Smooth muscle cell (in vitro differentiated cells): ENCODE data around the gene OSGIN1. TPM values are rescaled to one million over a fixed set of nuclear protein-coding genes. Genes with fewer than 3 reads are reported as not detected.

ENCODE experiments used
- DNase-seq: peaks from one replicate; lab custom pipeline; 2025; ENCODE audit not compliant: unreplicated experiment; lab: John Stamatoyannopoulos, UW
- H2AFZ ChIP-seq: fragments of 200-600 bp; sonication (generic); 2 replicates; pipeline ENCODE4 v1.6.0; 2016; ENCODE audit warnings: antibody characterized with exemption, low read depth, mild to moderate bottlenecking
- H3F3A ChIP-seq: fragments of 200-600 bp; sonication (generic); 2 replicates; pipeline ENCODE4 v1.6.0; 2017; ENCODE audit warnings: antibody characterized with exemption, low read depth
- H3K27ac ChIP-seq: fragments of 200-600 bp; sonication (generic); 2 replicates; pipeline ENCODE4 v1.5.1; 2016; ENCODE audit warnings: low read depth, mild to moderate bottlenecking
- H3K27me3 ChIP-seq: fragments of 200-600 bp; sonication (generic); 2 replicates; pipeline ENCODE4 v1.6.1; 2016; ENCODE audit warnings: low read depth, mild to moderate bottlenecking
- H3K36me3 ChIP-seq: fragments of 200-600 bp; sonication (generic); 2 replicates; pipeline ENCODE4 v1.5.1; 2016; ENCODE audit warnings: low read depth
- H3K4me1 ChIP-seq: fragments of 200-600 bp; sonication (generic); 2 replicates; pipeline ENCODE4 v1.5.1; 2016; ENCODE audit warnings: low read depth
- H3K4me2 ChIP-seq: fragments of 200-600 bp; sonication (generic); 2 replicates; pipeline ENCODE4 v1.6.0; 2016; ENCODE audit warnings: mild to moderate bottlenecking
- H3K4me3 ChIP-seq: fragments of 200-600 bp; sonication (generic); 2 replicates; pipeline ENCODE4 v1.5.1; 2016; ENCODE audit warnings: mild to moderate bottlenecking
- H3K79me2 ChIP-seq: fragments of 200-600 bp; sonication (generic); 2 replicates; pipeline ENCODE4 v1.6.0; 2016; ENCODE audit warnings: low read depth, mild to moderate bottlenecking
- H3K9ac ChIP-seq: fragments of 200-600 bp; sonication (generic); 2 replicates; pipeline ENCODE4 v1.6.0; 2016; ENCODE audit warnings: low read depth
- H3K9me3 ChIP-seq: fragments of 200-600 bp; sonication (generic); replicated peaks from 2 replicates; pipeline ENCODE4 v1.5.1; 2016; ENCODE audit warnings: low read depth
- H4K20me1 ChIP-seq: fragments of 200-600 bp; sonication (generic); 2 replicates; pipeline ENCODE4 v1.6.0; 2016; ENCODE audit warnings: low read depth
- CTCF ChIP-seq: fragments of 200-600 bp; sonication (generic); IDR thresholded peaks from 2 replicates; pipeline ENCODE4 v1.5.1; 2017; ENCODE audit warnings: borderline replicate concordance, mild to moderate bottlenecking, antibody characterized with exemption; ENCODE audit not compliant: insufficient read depth, poor library complexity, severe bottlenecking
- WGBS: methylation state at CpG from one replicate; pipeline ENCODE4 v1.1.7; 2016; ENCODE audit warnings: low lambda C conversion rate; 5-methylcytosine and 5-hydroxymethylcytosine counted together
- polyA plus RNA-seq: library from polyadenylated mRNA; unstranded; fragments of >200 nt; fragmentation: Nextera tagmentation; extraction: Ambion mirVana; gene quantifications from 2 replicates; pipeline ENCODE4 v1.2.1, GENCODE V29; 2016
- total RNA-seq: library from RNA; depleted of rRNA; stranded (reverse); fragments of >200 nt; gene quantifications from 2 replicates; pipeline ENCODE4 v1.2.3, GENCODE V29; 2014

Gene OSGIN1
- total and polyA plus RNA-seq, 2 experiments from 2014 or later: 8.9 to 12.4 TPM

- Histone ChIP-seq H3K27me3 (peaks cover 12% of the 10 kb centered on the region), H3K4me3 (no peak overlapping the region), H3K79me2 (no peaks in the 10 kb centered on the region), H3K4me2 (no peak overlapping the region), H3K4me1 (no peaks in the 10 kb centered on the region), H3K36me3 (no peaks in the 10 kb centered on the region), H3K27ac (no peak overlapping the region), H4K20me1 (no peaks in the 10 kb centered on the region), H3F3A (no peaks in the 10 kb centered on the region), H3K9ac (no peak overlapping the region), H3K9me3 (no peaks in the 10 kb centered on the region), H2AFZ (no peak overlapping the region)
- 86% methylated on average over 19 of the region's 19 CpGs for WGBS
- DNase-seq: no peak
- TF ChIP-seq CTCF: no peak
Observed at GRCh38 chr16:83972256-83973008, 19.4 kb downstream of the OSGIN1 start.

DNA sequence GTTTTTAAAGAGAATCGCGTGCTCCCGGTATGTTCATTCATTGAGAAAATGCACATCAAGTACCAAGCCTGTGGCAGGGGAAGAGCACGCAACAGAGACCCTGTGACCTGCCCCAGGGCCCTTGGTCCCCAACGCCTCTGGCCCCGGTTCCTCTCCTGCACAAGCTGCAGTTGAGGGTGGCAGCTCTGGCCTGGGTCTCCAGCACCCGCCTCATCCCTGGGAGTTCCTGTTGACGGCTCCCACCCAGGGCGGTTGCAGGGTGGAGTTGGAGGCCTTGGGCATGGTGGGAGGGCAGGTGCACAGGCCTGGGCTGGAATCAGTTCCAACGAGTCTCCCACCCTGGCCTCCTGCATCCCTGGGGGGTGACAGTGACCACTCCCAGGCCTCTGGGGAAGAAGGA, 20.0 kb downstream of the OSGIN1 start:
- Histone ChIP-seq H3K4me2 (no peak overlapping the region), H3K27me3 (peaks cover 12% of the 10 kb centered on the region), H3K4me3 (no peak overlapping the region), H3K36me3 (no peaks in the 10 kb centered on the region), H3K9ac (no peak overlapping the region), H4K20me1 (no peaks in the 10 kb centered on the region), H3K9me3 (no peaks in the 10 kb centered on the region), H2AFZ (no peak overlapping the region), H3K79me2 (no peaks in the 10 kb centered on the region), H3K27ac (no peak overlapping the region), H3F3A (no peaks in the 10 kb centered on the region), H3K4me1 (no peaks in the 10 kb centered on the region)
- no peak for TF ChIP-seq CTCF
- WGBS: 92% methylated on average over 10 of the region's 10 CpGs
- no peak for DNase-seq

GRCh38 chr16:83973581-83974385, 20.7 kb downstream of the OSGIN1 start:
- H3K4me2 ChIP-seq: no peak overlapping the region
- H3K27me3 ChIP-seq: peaks cover 11% of the 10 kb centered on the region
- no peak for TF ChIP-seq CTCF
- no peak overlapping the region for H3K27ac ChIP-seq
- no peak overlapping the region for H3K9ac ChIP-seq
- no peaks in the 10 kb centered on the region for H3K4me1 ChIP-seq
- no peak overlapping the region for H3K4me3 ChIP-seq
- no peaks in the 10 kb centered on the region for H3K36me3 ChIP-seq
- no peaks in the 10 kb centered on the region for H3F3A ChIP-seq
- H3K9me3 ChIP-seq: no peaks in the 10 kb centered on the region
- DNase-seq: no peak
- no peaks in the 10 kb centered on the region for H3K79me2 ChIP-seq
- 87% methylated on average over 22 of the region's 22 CpGs for WGBS
- no peak overlapping the region for H2AFZ ChIP-seq
- no peaks in the 10 kb centered on the region for H4K20me1 ChIP-seq
